ENCODE measurements around the gene ANKRD24.
"Not testable (repeated sequence)": the region's sequence is repeated elsewhere in the genome, so short reads cannot be mapped to it uniquely, and the experiment has no call there.

Gene ANKRD24

GRCh38 chr19:4267901-4268815 lies 85.7 kb downstream of the ANKRD24 start:
- no peak for DNase-seq (ENCODE audit: extremely low read depth in 1 of 2, low read depth in 1 of 2)

- DNase-seq (ENCODE audit: extremely low read depth in 1 of 2, low read depth in 1 of 2): no peak
These were observed 86.4 kb downstream of the ANKRD24 start for GRCh38 chr19:4268816-4269430.

- no peak for DNase-seq (ENCODE audit: extremely low read depth in 1 of 2, low read depth in 1 of 2)
These were observed 90.4 kb downstream of the ANKRD24 start for GRCh38 chr19:4272894-4273293.

- not testable (repeated sequence) for DNase-seq (ENCODE audit: extremely low read depth in 1 of 2, low read depth in 1 of 2)
These were observed 91.8 kb downstream of the ANKRD24 start for GRCh38 chr19:4274321-4274686.
